Astrocyte of the hippocampus (primary cell): ENCODE measurements around the gene MPPED1.

ENCODE experiments used
- DNase-seq: peaks from one replicate; pipeline ENCODE4 v3.0.0; 2011; ENCODE audit warnings: low read depth, low spot score

Gene MPPED1

DNA sequence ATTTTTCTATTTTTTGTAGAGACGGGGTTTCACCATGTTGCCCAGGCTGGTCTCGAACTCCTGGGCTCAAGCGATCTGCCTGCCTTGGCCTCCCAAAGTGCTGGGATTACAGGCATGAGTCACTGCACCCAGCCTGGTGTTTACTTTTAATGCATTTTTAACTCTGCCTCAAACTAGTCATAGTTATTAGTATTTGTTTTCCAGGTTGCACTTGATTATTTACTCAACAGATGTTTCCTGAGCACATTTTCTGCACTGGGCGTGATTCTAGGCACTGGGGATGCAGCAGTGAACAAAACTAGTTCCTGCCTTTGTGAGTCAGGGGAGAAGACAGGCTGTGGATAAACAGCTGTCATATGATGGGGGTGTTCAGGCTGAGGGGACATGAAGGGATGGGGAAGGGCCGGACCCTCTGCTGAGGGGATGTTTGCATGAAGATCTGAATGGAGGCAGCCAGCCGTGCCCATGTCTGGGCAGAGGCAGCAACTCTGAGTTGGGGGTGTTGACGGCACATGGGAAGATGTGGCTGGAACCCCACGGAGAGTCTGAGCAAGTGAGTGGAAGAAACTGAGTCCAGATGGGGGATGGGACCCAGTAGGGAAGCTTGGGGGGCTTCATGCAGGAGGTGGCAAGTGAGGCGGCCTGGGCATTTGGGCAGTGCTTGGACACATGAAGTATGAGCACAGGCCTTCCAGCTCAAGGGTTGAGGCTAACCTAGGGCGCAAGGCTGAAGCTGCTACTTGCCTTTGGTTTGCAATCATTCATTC is 34.4 kb downstream of the MPPED1 start:
- no peak for DNase-seq

DNA sequence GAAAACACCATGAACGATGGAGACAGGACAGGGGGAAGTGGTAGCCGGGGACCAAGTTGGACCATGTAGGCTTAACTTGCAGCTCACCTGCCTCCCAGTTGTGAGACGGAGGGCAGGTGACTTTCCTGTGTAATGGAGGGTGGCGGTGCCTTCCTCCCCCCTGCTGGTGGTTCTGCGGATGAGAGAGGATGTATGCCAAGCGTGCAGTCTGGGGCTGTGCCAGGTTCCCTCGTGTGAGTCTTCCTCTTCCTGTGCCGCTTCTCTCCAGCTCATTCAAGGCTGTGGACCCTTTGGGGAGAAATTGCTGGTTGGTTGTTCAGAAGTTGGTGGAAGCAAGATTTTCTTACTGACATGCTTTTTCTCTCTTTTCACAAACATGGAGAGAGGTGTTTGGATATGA is 35.1 kb downstream of the MPPED1 start:
- DNase-seq = no peak

DNA sequence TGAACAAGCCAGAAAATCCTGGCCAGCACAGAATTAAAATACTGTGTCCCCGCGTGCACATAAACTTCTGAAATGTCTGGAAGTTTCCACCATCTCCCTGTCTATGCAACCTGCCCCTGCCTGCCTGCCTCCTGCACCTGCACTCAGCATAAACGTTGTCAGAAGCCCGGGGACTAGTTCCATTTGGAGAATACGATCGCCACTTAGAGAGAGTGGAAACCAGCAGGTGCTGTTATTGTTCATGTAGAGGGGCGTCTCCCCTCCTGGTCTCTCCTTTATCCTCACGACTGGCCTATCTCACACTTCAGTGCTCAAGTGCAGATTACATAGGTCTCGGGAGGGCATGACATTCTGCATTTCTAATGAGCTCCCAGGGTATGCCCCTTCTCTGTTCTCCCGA is 35.6 kb downstream of the MPPED1 start:
- DNase-seq = no peak

DNA sequence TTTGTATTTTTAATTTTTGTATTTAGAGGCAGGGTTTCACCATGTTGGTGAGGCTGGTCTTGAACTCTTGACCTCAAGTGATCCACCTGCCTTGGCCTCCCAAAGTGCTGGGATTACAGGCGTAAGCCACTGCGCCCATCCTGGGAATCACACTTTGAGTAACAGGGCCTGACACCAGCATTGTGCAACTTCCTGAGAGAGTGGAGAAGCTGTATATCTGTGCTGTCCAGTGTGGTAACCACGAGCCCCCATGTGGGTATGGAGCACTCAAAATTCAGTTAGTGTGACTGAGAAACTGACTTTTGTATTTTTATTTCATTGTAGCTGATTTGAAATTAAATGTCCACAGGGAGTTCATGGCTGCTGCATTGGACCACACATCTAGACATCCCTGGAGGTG is 36.2 kb downstream of the MPPED1 start:
- DNase-seq = no peak

DNA sequence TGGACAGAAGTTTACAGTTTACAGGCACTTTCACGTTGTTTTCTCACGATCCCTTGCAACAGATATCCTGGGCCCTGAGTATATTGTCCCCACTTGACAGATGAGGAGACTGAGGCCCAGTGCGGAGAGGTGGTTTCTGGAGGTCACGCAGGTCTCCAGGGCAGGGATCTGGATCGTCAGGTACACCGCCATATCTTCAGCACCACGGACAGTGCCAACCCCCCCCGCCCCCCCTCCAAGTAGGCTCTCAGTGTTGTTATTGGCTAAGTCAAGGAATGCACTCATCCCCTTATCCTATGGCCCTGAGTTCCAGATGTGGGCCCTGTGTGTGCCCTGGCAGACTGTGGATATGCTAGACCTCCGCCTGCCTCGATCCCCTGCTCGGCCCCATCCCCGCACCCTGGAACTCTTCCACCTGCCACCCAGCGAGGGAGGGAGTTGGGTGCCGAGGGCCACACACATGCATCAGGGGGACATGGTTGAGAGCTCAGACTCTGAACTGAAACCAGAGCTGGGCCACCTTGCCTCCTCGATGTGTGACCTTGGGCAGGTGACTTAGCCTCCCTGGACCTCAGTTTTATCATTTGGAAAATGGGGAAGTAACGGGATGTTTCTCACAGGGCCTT is 37.5 kb downstream of the MPPED1 start:
- no peak for DNase-seq

DNA sequence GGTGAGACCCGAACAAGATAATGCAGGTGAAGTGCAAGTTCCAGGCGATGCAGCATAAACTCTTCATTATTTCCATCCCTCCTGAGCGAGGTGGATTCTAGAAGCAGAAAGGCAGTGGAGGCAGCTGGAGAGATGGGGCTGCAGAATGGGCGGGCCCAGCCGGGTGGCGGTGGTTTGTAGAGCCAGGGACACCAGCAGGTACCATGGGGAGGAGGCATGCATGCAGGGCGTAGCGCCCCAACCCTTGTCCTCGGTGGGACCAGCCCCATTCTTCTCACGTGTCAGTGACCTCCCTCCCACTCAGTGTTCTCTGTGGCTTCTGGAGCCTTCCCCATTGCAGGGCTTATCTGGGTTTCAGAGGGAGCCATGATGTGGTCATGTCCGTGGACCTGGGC is 38.0 kb downstream of the MPPED1 start:
- no peak for DNase-seq

DNA sequence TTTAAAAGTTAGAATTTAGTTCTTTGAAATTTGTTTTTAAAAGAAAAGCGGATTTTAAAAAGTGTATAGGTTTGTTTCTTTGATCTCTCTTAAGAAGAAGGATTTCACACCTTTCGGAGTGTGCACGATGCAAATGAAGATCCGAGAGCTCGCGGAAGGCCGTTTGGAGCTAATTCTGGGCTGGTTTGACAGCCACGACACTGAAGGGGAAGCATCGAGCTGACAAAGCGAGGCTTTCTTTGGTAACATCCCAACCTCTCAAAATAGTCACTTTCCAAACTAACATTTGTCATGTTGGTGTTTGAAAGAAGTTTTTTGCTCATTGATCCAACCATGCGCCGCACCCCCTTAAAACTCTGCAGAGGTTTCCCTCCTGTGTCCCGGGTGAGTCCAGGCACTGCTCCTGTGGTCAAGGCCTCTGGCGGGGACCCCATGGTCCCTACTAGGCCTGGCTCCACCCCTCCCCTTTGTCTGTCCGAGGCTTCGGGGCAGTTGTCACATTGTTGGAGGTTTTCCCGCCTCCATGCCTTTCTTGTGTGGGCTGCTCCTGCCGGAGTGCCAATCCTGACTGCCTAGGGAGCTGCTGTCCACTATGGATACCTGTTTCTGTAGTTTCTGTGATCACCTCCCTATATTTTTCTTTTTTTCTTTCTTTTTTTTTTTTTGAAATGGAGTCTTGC is 39.7 kb downstream of the MPPED1 start:
- DNase-seq = no peak

DNA sequence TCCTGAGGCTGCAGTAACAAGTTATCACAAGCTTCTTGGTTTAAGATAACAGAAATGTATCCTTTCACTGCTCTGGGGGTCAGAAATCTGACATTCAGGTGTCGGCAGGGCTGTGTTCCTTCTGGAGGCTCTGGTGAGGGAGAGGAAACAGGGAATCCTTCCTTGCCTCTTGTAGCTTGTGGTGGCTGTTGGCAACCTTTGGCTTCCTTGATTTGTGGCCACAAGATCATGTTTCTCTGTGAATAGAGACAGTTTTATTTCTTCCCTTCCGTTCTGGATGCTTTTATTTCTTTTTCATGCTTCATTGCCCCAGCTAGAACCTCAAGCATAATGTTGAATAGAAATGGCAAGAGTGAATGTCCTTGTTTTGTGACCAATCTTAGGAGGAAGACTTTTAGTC is 44.0 kb downstream of the MPPED1 start:
- DNase-seq = no peak

DNA sequence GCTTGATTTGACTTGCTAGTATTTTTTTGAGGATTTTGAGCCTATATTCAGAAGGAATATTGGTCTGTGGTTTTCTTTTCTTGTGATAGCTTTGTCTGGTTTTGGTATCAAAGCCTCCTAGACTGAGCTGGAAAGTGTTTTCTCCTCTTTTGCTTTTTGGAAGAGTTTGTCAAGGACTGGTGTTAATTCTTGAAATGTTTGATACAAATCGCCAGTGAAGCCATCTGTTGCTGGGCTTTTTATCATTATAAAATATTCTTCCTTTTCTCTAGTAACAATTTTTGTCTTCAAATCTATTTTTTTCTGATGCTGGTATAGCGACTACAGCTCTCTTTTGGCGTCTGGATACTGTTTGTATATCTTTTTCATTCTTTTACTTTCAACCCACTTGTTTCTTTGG is 45.2 kb downstream of the MPPED1 start:
- no peak for DNase-seq

DNA sequence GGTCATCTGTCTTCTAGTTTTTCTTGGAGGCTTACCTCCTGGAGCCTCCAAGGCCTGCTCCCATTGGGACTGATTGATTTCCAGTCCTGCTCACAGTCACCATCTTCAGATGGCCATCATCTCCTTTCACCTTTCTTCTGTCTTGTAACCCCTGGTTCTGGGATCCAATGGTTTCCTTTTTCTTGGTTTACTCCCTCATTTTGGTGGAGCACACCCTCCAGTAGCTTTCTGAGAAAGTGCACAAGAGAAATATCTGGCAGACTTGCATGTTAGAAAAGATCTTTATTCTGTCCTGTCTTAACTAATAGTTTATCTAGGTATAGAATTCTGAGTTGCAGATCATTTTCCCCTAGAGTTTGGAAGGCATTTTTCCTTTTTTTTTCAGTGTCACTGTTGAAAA is 50.9 kb downstream of the MPPED1 start:
- DNase-seq = no peak

DNA sequence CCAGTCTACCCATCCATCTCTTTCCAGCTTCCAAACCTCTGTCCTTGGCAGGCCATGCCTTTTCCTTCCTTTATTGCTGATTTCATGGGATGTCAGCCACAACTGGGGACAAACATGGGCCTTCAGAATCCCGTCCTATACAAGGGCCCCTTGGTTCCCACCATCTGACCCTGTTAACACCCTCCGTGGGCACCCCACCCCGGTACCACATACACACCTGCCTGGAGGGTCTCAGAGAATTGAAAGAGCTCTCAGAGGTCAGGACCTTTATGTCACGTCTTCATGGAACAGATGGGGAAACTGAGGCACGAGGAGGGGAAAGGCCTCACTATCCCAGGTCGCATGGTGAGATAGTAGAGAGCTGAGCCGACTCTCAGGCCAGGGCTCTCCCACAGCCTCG is 53.0 kb downstream of the MPPED1 start:
- no peak for DNase-seq

DNA sequence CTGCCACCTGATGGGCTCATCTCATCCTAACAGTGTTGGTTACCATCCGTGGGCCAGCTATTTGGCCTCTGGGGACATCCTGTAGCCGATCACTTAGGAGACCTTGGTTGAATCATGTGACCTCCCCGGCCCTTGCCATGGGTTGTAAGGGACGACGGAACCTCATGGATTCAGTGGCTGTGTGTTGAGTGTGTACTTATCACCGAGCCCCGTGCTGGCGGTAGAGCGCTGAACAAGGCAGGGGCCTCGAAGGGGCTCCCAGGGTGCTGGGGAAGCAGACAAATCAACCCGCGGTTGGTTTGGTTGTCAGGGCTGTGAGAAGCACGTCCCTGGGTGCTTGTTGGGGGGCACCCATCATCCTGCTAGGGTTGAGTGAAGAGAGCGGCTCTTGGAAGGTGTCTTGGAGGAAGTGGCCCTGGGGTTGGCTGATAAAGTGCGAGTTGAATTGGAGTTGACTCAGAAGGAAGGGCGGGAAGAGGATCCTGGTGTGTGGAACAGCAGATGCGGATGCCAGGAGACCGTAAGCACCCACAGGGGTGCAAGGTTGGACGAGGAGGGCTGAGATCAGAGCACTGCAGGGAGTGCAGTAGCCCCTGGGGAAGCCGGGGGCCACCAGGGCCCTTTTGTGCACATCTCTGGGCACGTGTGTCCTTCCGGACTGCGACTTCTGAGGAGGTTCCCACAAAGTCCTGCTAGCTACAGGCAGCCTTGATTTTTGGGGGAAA is 53.6 kb downstream of the MPPED1 start:
- no peak for DNase-seq

DNA sequence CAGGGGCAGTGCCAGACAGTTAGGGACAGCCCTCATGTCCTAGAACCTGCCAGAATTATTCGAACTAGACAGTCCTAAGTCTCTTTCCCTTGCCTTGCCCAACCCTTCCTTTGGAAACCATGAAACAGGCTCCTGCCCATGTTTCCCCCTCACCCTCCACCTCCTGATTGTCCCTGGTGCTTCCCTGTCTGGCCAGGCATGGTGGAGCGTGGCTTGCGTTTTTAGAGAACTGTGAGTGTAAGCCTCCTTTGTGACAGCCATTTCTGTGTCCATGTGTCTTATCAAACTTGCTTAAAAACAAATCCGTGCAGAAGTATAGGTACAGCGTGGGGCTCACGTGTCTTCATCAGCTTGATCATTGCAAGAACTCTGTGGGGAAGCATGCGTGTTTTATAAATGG is 54.9 kb downstream of the MPPED1 start:
- no peak for DNase-seq

DNA sequence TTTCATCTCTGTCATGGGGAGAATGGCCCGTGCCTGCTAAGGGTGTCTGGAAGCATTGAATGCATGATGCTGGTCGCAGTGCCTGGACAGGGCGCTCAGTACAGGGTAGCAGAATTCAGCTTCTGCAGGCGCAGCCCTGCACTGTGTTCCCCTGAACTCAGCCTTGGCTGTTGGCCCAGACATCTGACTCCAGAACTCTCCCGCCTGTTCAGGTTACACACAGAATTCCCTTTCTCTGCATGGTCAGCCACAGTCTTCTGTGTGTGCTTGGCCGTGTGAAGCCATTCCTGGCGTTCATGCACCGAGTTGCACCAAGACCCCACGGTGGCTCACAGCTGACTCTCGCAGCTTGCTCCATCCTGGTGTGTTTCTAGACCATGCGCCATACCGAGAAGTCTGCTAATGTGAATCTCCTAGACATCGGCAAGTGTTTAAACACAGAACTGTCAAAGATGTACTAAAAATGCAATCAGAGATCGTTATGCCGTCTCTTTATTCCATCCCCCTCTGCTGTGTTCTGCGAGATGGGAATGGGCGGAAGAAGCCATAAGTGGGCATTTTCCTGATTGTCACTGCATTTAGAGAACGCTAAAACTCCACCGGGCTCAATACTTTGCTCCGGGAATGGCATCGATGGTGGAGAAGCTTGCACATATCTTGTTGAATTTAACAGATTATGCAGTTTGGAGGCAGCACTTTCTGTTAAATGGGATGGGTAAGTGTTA is 55.6 kb downstream of the MPPED1 start:
- no peak for DNase-seq

DNA sequence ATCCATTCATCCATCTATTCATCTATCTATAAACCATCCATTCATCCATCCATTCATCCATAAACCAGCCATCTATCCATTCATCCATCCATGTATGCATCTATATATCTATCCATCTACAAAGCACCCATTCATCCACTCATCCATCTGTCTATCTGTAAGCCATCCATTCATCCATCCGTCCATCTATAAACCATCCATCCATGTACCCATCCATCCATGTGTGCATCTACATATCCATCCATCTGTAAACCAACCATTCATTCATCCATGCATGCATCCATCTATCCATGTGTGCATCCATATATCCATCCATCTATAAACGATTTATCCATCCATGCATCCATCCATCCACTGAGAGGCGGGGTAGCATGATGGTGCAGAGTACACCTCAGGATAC is 58.4 kb downstream of the MPPED1 start:
- no peak for DNase-seq

DNA sequence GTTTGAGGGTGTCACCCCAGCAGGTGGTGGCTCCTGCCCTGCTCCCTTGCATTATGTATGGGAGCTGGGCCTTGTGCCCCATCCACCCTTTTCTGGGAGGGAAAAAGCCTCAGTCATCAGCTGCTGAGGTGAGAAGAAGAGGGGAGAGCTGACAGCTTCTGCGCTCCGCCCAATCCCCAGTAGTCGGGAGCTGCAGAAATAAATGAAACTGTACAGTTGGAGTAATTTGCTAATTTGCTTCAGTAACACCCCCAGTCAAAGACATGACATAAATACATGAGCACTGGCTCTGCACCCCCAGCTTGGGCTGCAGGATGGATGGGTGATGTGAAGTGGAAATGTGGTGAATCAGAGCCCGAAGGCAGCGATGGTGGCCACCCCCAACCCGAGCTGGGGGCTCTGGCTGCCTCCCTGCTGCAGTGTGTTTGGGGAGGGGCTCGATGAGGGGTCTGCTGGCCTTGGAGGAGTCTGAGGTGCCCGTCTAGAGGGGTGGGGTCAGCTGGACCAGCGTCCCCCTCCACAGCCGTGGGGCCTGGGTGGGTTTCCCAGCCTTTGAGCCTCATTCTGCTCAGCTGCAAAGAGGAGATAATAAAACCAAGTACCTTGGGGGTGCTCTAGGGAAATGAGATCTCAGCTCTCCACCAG is 59.2 kb downstream of the MPPED1 start:
- DNase-seq = no peak

DNA sequence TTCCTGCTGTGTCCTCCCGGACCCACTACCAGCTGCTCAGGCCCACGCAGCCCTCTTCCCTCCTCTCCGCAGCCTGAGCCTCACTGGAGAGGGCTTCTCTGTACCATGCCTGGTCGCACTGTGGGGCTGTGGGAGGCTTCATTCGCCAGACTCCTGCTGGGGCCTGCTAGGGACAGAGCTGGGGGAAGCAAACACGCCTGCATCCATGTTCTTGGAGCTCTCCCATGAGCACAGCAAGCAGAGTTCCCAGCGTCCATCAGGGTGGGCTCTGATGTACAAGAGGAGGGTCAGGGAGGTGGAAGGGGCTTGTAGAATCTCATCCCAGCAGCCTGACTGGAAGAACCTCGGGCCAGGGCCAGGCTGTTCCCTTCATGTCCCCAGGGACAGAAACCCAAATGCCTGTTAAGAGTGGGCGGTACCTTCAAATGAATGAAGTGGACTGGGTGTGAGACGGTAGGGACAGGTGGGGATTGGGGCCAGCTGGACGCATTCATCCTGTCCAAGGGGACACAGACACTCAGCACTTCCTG is 59.9 kb downstream of the MPPED1 start:
- no peak for DNase-seq

DNA sequence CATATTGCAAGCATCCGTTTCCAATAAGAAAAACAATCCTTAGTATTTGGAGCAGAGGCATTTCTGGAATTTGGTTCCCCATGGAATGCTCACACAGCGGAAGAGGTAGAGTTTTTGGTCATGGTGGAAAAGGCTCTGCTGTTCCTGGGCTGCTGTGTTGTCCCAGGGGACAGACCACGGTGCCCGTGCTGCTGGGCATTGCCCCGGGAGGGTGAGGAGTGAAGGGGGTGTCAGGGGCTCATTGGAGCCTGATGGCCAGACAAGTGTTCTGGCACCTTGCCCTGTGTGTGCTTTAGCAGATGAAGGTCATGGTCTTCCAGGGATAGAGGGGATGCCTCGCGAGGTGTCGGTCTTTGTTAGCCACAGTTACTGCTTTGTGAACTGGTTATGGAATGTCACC is 61.2 kb downstream of the MPPED1 start:
- no peak for DNase-seq

DNA sequence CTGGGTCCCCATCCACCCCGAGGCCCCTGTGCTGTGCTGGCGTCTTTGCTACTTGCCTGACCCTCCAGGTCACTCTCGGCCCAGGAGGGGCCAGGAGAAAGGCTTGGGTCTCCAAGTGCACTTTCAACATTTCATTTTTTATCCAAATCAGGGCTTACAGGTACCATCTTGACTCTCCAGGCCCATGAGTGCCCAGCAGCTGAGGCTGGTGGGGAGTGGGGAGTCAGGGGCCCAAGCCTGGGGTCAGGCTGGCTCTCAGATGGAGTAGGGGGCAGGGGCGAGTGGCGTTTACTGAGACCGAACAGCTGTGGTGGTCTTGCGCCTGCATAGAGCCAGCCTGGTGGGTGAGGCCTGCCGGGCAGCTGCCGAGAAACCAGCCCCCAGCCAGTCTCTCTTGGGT is 61.6 kb downstream of the MPPED1 start:
- DNase-seq = no peak

DNA sequence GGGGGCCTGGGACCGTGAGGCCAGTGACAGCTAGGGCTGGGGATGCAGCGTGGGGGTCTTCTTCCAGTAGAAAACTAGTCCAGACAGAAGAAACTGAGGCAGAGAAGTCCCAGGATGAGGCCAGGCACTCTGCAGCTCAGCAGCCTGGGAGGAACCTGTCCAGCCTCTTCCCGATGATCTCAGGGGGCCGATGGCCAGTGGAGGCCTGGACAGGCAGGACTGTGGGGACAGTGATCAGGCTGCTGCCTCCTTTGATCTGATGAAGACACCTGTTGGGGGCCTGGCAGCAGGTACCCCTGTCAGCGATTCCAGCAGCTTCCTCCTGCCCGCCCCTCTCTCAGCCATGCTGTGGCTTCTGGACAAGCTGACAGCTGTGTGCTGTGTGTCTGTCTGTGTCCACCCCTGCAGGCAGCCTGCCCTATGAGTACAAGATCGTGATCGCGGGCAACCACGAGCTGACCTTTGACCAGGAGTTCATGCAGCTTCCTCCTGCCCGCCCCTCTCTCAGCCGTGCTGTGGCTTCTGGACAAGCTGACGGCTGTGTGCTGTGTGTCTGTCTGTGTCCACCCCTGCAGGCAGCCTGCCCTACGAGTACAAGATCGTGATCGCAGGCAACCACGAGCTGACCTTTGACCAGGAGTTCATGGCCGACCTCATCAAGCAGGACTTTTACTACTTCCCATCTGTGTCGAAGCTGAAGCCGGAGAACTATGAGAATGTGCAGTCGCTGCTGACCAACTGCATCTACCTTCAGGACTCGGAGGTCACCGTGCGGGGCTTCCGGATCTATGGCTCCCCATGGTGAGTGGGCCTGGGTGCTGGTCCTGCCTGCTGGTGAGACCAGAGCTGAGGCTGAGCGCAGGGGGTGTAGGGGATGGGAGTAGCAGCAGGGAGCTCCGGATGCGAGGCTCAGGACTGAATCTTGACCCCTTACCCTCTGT is 62.6 kb downstream of the MPPED1 start:
- DNase-seq = no peak
